Spleen (tissue), 7 donors: ENCODE measurements around the gene DAB2.

Experiments
- CTCF ChIP-seq, 11 experiments: fragments of 200-600 bp in 7 of 11; fragments of 450-650 bp in 4 of 11; sonication (generic) in 4 of 11; IDR thresholded peaks in 8 of 11; conservative IDR thresholded peaks in 3 of 11; 1 replicate in 7 of 11; 2 replicates in 4 of 11; pipeline versions ENCODE4 v1.4.0 to v1.8.0; 2016 to 2021; ENCODE audit warnings: antibody characterized with exemption in 11 of 11, inconsistent platforms in 4 of 11, mild to moderate bottlenecking in 1 of 11
- POLR2A ChIP-seq, 3 donors: fragments of 450-650 bp; IDR thresholded peaks; one replicate each; pipeline ENCODE4 v1.5.1; 2017; ENCODE audit warnings: antibody characterized with exemption in 3 of 3, mild to moderate bottlenecking in 1 of 3
- donor health status: DM: no; HTN: no; CAD: no; lungs with moderate emphysema.
- donor health status: DM: no; HTN: no; CAD: no.
- donor health status: DM: no; HTN: no; CAD: no.

DNA sequence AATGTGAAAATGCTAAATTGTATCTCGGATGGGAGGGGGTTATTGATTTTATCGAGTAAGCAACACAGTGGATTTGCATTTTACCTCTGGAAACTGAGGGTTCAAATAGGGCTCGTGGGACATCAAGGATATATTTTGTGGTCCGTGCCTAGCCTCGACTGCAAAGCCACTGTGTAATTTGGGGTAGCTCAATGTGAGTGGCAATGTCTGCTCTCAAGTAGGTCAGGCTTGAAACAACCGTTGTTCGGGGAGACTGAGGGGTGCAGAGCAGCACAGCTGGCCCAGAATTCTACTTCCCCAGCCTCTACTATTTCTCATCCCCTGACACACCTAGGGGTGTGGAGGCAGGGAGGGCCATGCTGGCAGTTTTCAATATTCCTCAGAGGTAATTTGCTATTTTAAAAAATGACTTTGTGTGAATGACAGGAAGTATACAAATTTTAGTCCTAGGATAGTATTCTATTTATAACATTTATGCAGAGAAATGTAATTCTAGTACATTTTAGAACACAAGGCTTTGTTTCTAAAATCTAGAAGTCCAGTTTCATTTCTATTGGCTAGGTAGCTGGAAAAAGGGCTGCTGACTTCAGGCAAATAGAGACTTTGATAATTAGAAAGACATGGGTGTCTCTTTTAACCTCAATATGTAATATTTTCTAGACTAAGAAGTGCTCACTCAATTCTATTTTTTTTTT lies 1.4 kb upstream of the DAB2 start:
- TF ChIP-seq CTCF (IDR thresholded peaks at IDR 0.05 in 8 of 11, conservative IDR thresholded peaks at IDR 0.05 in 3 of 11) (no peak), POLR2A (IDR thresholded peaks at IDR 0.05) (no peak)
